NK-92 treated with Interleukin-12 subunit alpha and Interleukin-12 subunit beta, amount 100 ng/mL, for 24 hours (cell line): Measurements from ENCODE around the gene HUWE1.
"Not testable (repeated sequence)": the region's sequence is repeated elsewhere in the genome, so short reads cannot be mapped to it uniquely, and the experiment has no call there.

Experiments used
- DNase-seq: peaks from one replicate; lab custom pipeline; 2025; lab: John Stamatoyannopoulos, UW

HUWE1 gene

GRCh38 chrX:53606456-53606855, 80.1 kb downstream of the HUWE1 start:
- DNase-seq = no peak

- DNase-seq = no peak
These were observed 81.5 kb downstream of the HUWE1 start for GRCh38 chrX:53605004-53605403.

GRCh38 chrX:53599781-53600396, 86.6 kb downstream of the HUWE1 start:
- no peak for DNase-seq

- DNase-seq = no peak
These were observed 88.3 kb downstream of the HUWE1 start for GRCh38 chrX:53598169-53598568.

GRCh38 chrX:53595266-53595810, 91.2 kb downstream of the HUWE1 start:
- no peak for DNase-seq

GRCh38 chrX:53594354-53594753, 92.2 kb downstream of the HUWE1 start:
- no peak for DNase-seq

GRCh38 chrX:53587795-53588420, 98.6 kb downstream of the HUWE1 start:
- no peak for DNase-seq

- no peak for DNase-seq
These were observed 101.6 kb downstream of the HUWE1 start for GRCh38 chrX:53584891-53585290.

GRCh38 chrX:53583571-53583970, 102.9 kb downstream of the HUWE1 start:
- DNase-seq = no peak

GRCh38 chrX:53580742-53581504, 105.6 kb downstream of the HUWE1 start:
- DNase-seq = no peak

- no peak for DNase-seq
These were observed 115.0 kb downstream of the HUWE1 start for GRCh38 chrX:53571494-53571893.

- no peak for DNase-seq
These were observed 123.2 kb downstream of the HUWE1 start for GRCh38 chrX:53563324-53563723.

GRCh38 chrX:53561912-53562311, 124.6 kb downstream of the HUWE1 start:
- DNase-seq = no peak

- no peak for DNase-seq
These were observed 127.9 kb downstream of the HUWE1 start for GRCh38 chrX:53558646-53559045.

- no peak for DNase-seq
These were observed 129.7 kb downstream of the HUWE1 start for GRCh38 chrX:53556868-53557267.

GRCh38 chrX:53550756-53551463, 135.6 kb downstream of the HUWE1 start:
- no peak for DNase-seq

- no peak for DNase-seq
These were observed 138.9 kb downstream of the HUWE1 start for GRCh38 chrX:53547668-53548067.

- DNase-seq = no peak
These were observed 141.6 kb downstream of the HUWE1 start for GRCh38 chrX:53544936-53545335.

GRCh38 chrX:53538781-53539180, 147.7 kb downstream of the HUWE1 start:
- no peak for DNase-seq

GRCh38 chrX:53531255-53531966, 155.1 kb downstream of the HUWE1 start:
- DNase-seq = not testable (repeated sequence)

GRCh38 chrX:53526999-53527398, 159.5 kb downstream of the HUWE1 start:
- DNase-seq = no peak

GRCh38 chrX:53511322-53511721, 175.2 kb downstream of the HUWE1 start:
- DNase-seq = no peak
